A673 (cell line): ENCODE results near the gene TOMT. TPM values are rescaled to one million over a fixed set of nuclear protein-coding genes. Genes with fewer than 3 reads are reported as not detected.

Experiments
- BruUV-seq: library from RNA; stranded (reverse); fragments of 400-500 nt; replicated peaks from 2 replicates; lab custom pipeline; 2021; lab: Mats Ljungman, UMichigan
- CTCF ChIA-PET: fragments of 300-600 bp; sonication (Branson Sonifier 250); formaldehyde crosslinking; loops from one replicate; lab custom pipeline; 2022; ENCODE audit warnings: antibody characterized with exemption; lab: Charles Lee
- POLR2A ChIA-PET: fragments of 300-600 bp; sonication (Branson Sonifier 250); formaldehyde crosslinking; loops from one replicate; lab custom pipeline; 2022; ENCODE audit warnings: antibody characterized with exemption; ENCODE audit not compliant: low non-redundant PET; lab: Charles Lee
- DNase-seq: peaks from one replicate; pipeline ENCODE4 v3.0.0-alpha.2; 2015; ENCODE audit warnings: low spot score
- H3K27ac ChIP-seq: fragments of 200-600 bp; sonication (generic); 2 replicates; pipeline ENCODE4 v1.5.1; 2016; ENCODE audit warnings: mixed run types, low read depth, mild to moderate bottlenecking, mixed read lengths, antibody characterized with exemption, low read length; ENCODE audit not compliant: poor library complexity, severe bottlenecking
- H3K27me3 ChIP-seq: fragments of 200-600 bp; sonication (generic); replicated peaks from 2 replicates; pipeline ENCODE4 v1.6.1; 2017; ENCODE audit warnings: mixed run types, low read depth, mild to moderate bottlenecking, mixed read lengths, antibody characterized with exemption, low read length; ENCODE audit not compliant: insufficient read depth, poor library complexity
- H3K36me3 ChIP-seq: fragments of 200-600 bp; sonication (generic); 2 replicates; pipeline ENCODE4 v1.6.1; 2016; ENCODE audit warnings: mixed run types, mild to moderate bottlenecking, mixed read lengths, antibody characterized with exemption, low read length; ENCODE audit not compliant: insufficient read depth, poor library complexity, severe bottlenecking
- H3K4me1 ChIP-seq: fragments of 200-600 bp; sonication (generic); 2 replicates; pipeline ENCODE4 v1.6.1; 2017; ENCODE audit warnings: mixed run types, mild to moderate bottlenecking, mixed read lengths, antibody characterized with exemption, low read length; ENCODE audit not compliant: insufficient read depth, poor library complexity, severe bottlenecking
- H3K4me3 ChIP-seq: fragments of 200-600 bp; sonication (generic); 2 replicates; pipeline ENCODE4 v1.5.1; 2016; ENCODE audit warnings: low read depth, mixed run types, mild to moderate bottlenecking, mixed read lengths, low read length; ENCODE audit not compliant: poor library complexity, severe bottlenecking
- H3K9me3 ChIP-seq: fragments of 200-600 bp; sonication (generic); 2 replicates; pipeline ENCODE4 v1.6.1; 2016; ENCODE audit warnings: mixed run types, low read depth, mild to moderate bottlenecking, mixed read lengths, antibody characterized with exemption, low read length; ENCODE audit not compliant: poor library complexity, severe bottlenecking
- CTCF ChIP-seq: fragments of 300-800, 200-600 bp; sonication (generic); conservative IDR thresholded peaks from 2 replicates; pipeline ENCODE4 v1.5.1; 2017; ENCODE audit warnings: low read depth, mild to moderate bottlenecking, antibody characterized with exemption, low read length, moderate library complexity, mixed read lengths
- EZH2 ChIP-seq: fragments of 200-600 bp; sonication (generic); IDR thresholded peaks from 2 replicates; pipeline ENCODE4 v1.6.1; 2017; ENCODE audit warnings: borderline replicate concordance, low read depth, mild to moderate bottlenecking, mixed read lengths, antibody characterized with exemption, low read length; ENCODE audit not compliant: poor library complexity, severe bottlenecking
- intact Hi-C: fragments of 100-400 bp; cut with micrococcal nuclease; formaldehyde crosslinking; loops from one replicate; pipeline ENCODE4 v1.10.0; 2022; ENCODE audit not compliant: unreplicated experiment
- total RNA-seq: library from RNA; stranded (reverse); gene quantifications from 2 replicates; pipeline ENCODE4 v1.2.3, GENCODE V29; 2021

TOMT gene
- total RNA-seq, 1 experiment from 2014 or later: not detected

GRCh38 chr11:72116019-72116755 is 10.5 kb downstream of the TOMT start:
- H3K36me3 ChIP-seq: no peaks in the 10 kb centered on the region
- peaks cover 10% of the 10 kb centered on the region for H3K4me1 ChIP-seq
- no peak overlapping the region for H3K4me3 ChIP-seq
- DNase-seq: no peak
- H3K27ac ChIP-seq: no peak overlapping the region
- no peaks in the 10 kb centered on the region for H3K27me3 ChIP-seq
- ChIA-PET CTCF (interaction anchor here (0.6 kb wide), 1 partner anchor 67 kb away, joined by 3 read pairs; no protein-coding TSS in a partner anchor), POLR2A (interaction anchor here (0.7 kb wide), 1 partner anchor 91 kb away, joined by 3 read pairs; no protein-coding TSS in a partner anchor)
- BruUV-seq: no TSS peak
- H3K9me3 ChIP-seq: no peaks in the 10 kb centered on the region
- TF ChIP-seq CTCF (no peak), EZH2 (no peak)
- intact Hi-C loops: no loop called here

DNA sequence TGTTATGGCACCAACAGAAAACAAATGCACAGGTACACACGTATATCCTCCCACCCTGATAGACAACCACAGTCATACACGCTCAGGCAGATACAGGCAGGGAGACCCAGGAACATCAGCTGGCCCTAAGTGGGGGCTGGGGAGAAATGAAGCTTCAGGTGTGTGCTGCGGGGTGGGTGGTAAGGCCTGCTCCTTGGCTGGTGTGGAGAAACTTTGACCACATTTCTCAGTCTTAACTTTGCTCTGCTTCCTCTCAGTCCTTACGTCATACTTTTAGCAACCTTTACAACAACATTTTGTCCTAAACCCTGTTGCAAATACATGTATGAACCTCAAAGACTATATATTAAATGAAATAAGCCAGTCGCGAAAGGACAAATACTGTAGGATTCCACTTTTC is 13.5 kb downstream of the TOMT start:
- TF ChIP-seq EZH2: no peak
- TF ChIP-seq CTCF: no peak
- H3K27ac ChIP-seq: no peak overlapping the region
- POLR2A ChIA-PET: interaction anchor here (1.2 kb wide), 1 partner anchor 40 kb away, joined by 3 read pairs; no protein-coding TSS in a partner anchor

GRCh38 chr11:72120930-72121329 is 15.2 kb downstream of the TOMT start:
- no peak overlapping the region for H3K27ac ChIP-seq
- H3K36me3 ChIP-seq: no peaks in the 10 kb centered on the region
- POLR2A ChIA-PET: no interaction called here
- intact Hi-C loops: no loop called here
- H3K4me1 ChIP-seq: no peaks in the 10 kb centered on the region
- no TSS peak for BruUV-seq
- DNase-seq: no peak
- H3K4me3 ChIP-seq: no peak overlapping the region
- no peaks in the 10 kb centered on the region for H3K9me3 ChIP-seq
- TF ChIP-seq CTCF: no peak
- no peak for TF ChIP-seq EZH2
- CTCF ChIA-PET: no interaction called here
- H3K27me3 ChIP-seq: no peaks in the 10 kb centered on the region

More for the DNA sequence above, 13.5 kb downstream of the TOMT start:
- CTCF ChIA-PET: interaction anchor here (0.7 kb wide), 1 partner anchor 26 kb away, joined by 3 read pairs; no protein-coding TSS in a partner anchor
- H3K9me3 ChIP-seq: no peaks in the 10 kb centered on the region
- H3K36me3 ChIP-seq: no peaks in the 10 kb centered on the region
- H3K27me3 ChIP-seq: no peaks in the 10 kb centered on the region
- no TSS peak for BruUV-seq
- H3K4me1 ChIP-seq: no peaks in the 10 kb centered on the region
- H3K4me3 ChIP-seq: no peak overlapping the region
- intact Hi-C loops: no loop called here
- no peak for DNase-seq
